ENCODE results near the gene SIGLEC7.

SIGLEC7 gene

GRCh38 chr19:51158474-51159129 is 16.5 kb downstream of the SIGLEC7 start:
- peak; percentile 49 for DNase-seq (ENCODE audit: low read depth)
- no peak overlapping the region for H3K4me3 ChIP-seq (ENCODE audit: low read depth, low read length)
- TF ChIP-seq CTCF (conservative IDR thresholded peaks at IDR 0.05; ENCODE audit: low read depth, low read length): peak; percentile 78

GRCh38 chr19:51159656-51160055 is 17.6 kb downstream of the SIGLEC7 start:
- DNase-seq (ENCODE audit: low read depth): no peak
- no peak overlapping the region for H3K4me3 ChIP-seq (ENCODE audit: low read depth, low read length)
- no peak for TF ChIP-seq CTCF (conservative IDR thresholded peaks at IDR 0.05; ENCODE audit: low read depth, low read length)

- no peak for TF ChIP-seq CTCF (conservative IDR thresholded peaks at IDR 0.05; ENCODE audit: low read depth, low read length)
- H3K4me3 ChIP-seq (ENCODE audit: low read depth, low read length): no peak overlapping the region
- DNase-seq (ENCODE audit: low read depth): no peak
Measured at GRCh38 chr19:51161266-51161665, 19.2 kb downstream of the SIGLEC7 start.

- no peak for DNase-seq (ENCODE audit: low read depth)
- no peak overlapping the region for H3K4me3 ChIP-seq (ENCODE audit: low read depth, low read length)
- TF ChIP-seq CTCF (conservative IDR thresholded peaks at IDR 0.05; ENCODE audit: low read depth, low read length): no peak
Measured at GRCh38 chr19:51161867-51162496, 19.9 kb downstream of the SIGLEC7 start.

GRCh38 chr19:51163257-51163656 is 21.2 kb downstream of the SIGLEC7 start:
- no peak for TF ChIP-seq CTCF (conservative IDR thresholded peaks at IDR 0.05; ENCODE audit: low read depth, low read length)
- DNase-seq (ENCODE audit: low read depth): no peak

GRCh38 chr19:51164215-51164614 is 22.1 kb downstream of the SIGLEC7 start:
- no peak for DNase-seq (ENCODE audit: low read depth)
- no peak overlapping the region for H3K4me3 ChIP-seq (ENCODE audit: low read depth, low read length)
- no peak for TF ChIP-seq CTCF (conservative IDR thresholded peaks at IDR 0.05; ENCODE audit: low read depth, low read length)

More at GRCh38 chr19:51163257-51163656, 21.2 kb downstream of the SIGLEC7 start:
- H3K4me3 ChIP-seq (ENCODE audit: low read depth, low read length): no peak overlapping the region
